NT2/D1 (cell line): ENCODE measurements around the gene ZNF469.

ENCODE experiments used
- SUZ12 ChIP-seq: IDR thresholded peaks from 2 replicates; pipeline ENCODE4 v1.6.1; 2011; ENCODE audit not compliant: insufficient read length, insufficient read depth; ENCODE audit errors: extremely low read depth
- YY1 ChIP-seq: IDR thresholded peaks from 2 replicates; pipeline ENCODE4 v1.6.1; 2011; ENCODE audit not compliant: insufficient read length, insufficient read depth
- ZNF274 ChIP-seq: IDR thresholded peaks from 2 replicates; pipeline ENCODE4 v1.6.1; 2011; ENCODE audit warnings: mild to moderate bottlenecking, low read depth, low read length

DNA sequence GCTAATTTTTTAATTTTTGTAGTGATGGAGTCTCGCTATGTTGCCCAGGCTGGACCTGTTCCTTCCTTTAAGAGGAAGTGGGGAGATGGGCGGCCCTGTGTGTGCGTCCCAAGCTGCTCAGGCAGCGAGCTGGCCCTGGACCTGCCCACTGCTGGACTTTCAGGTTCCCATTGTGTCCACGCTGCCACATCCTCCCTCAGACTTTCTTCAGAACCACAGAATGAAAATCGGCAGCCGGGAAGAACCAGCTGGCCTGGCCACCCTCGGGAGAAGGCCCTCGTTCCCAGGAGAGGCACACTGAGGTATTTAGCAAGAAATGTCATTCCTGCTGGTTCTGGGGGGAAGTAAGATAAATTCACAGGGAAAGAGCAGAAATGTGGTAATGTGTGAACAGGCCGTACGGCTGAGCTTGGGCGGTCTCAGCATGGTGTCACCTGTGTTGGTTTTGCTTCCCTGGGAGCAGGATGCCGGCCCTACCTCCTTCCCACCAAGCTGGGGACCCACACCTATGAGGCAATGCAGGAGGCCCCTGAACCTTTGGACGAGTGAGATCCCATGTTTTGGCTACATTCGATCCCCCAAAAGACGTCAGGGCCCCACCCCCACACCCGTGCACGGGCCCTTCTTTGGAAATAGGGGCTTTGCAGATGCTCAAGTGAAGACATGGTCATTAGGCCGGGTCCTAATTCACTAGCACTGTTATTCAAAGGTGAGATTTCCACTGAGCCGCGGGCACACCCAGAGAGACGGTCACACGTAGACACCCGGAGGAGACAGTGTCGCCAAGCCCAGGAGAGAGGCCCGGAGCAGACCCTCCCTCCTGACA lies 35.9 kb upstream of the ZNF469 start:
- no peak for TF ChIP-seq YY1
- TF ChIP-seq ZNF274 = no peak
- TF ChIP-seq SUZ12 = no peak
